SK-N-MC (cell line): ENCODE data around the gene SUPT5H.
A peak's percentile ranks its signal among the peaks of the same experiment; 100 is the strongest.

Experiments used
- DNase-seq: peaks from one replicate; pipeline ENCODE4 v3.0.0-alpha.2; 2011; ENCODE audit warnings: low read depth, low spot score
- H3K27ac ChIP-seq: fragments of 200-600 bp; sonication (generic); 2 replicates; pipeline ENCODE4 v1.5.1; 2016; ENCODE audit warnings: mixed run types
- H3K36me3 ChIP-seq: fragments of 200-600 bp; sonication (generic); 2 replicates; pipeline ENCODE4 v1.6.1; 2017; ENCODE audit warnings: antibody characterized with exemption, low read length, mixed read lengths; ENCODE audit not compliant: insufficient read depth
- H3K4me3 ChIP-seq: fragments of 200-600 bp; sonication (generic); 2 replicates; pipeline ENCODE4 v1.5.1; 2016
- H3K9ac ChIP-seq: fragments of 200-600 bp; sonication (generic); 2 replicates; pipeline ENCODE4 v1.8.0; 2017; ENCODE audit warnings: mixed run types, mixed read lengths; ENCODE audit not compliant: insufficient read length
- H3K9me3 ChIP-seq: fragments of 200-600 bp; sonication (generic); 2 replicates; pipeline ENCODE4 v1.6.1; 2017; ENCODE audit warnings: low read depth, mild to moderate bottlenecking, antibody characterized with exemption, low read length, moderate library complexity, mixed read lengths
- EZH2 ChIP-seq: fragments of 200-600 bp; sonication (generic); IDR thresholded peaks from one replicate; pipeline ENCODE4 v1.6.1; 2017; ENCODE audit warnings: antibody characterized with exemption
- FOXP2 ChIP-seq: optimal IDR thresholded peaks from 2 replicates; pipeline ENCODE3; 2011; ENCODE audit warnings: mild to moderate bottlenecking, moderate library complexity; ENCODE audit not compliant: insufficient read depth; ENCODE audit errors: extremely low read length, control extremely low read depth
- POLR2AphosphoS5 ChIP-seq: IDR thresholded peaks from 2 replicates; pipeline ENCODE4 v1.6.1; 2012; ENCODE audit warnings: mild to moderate bottlenecking, low read depth, low read length, borderline replicate concordance

Gene SUPT5H

GRCh38 chr19:39445196-39446111, at the start of gene SUPT5H:
Gene SUPT5H, plus strand, starts transcription at chr19:39445582. Its CDS starts 309 bp downstream, at chr19:39445891.
- H3K27ac ChIP-seq = peak within 1 kb of the TSS; percentile 89
- peak; percentile 79 for DNase-seq
- H3K9me3 ChIP-seq = no peaks in the 10 kb centered on the region
- peaks cover 16% of the 10 kb centered on the region for H3K36me3 ChIP-seq
- H3K9ac ChIP-seq = peak within 1 kb of the TSS; percentile 97
- peak within 1 kb of the TSS; percentile 95 for H3K4me3 ChIP-seq
- TF ChIP-seq EZH2 = no peak
- TF ChIP-seq FOXP2 = no peak
- peak; percentile 93 for TF ChIP-seq POLR2AphosphoS5

- Histone ChIP-seq H3K9ac (peak overlapping the region; percentile 60), H3K4me3 (peak overlapping the region; percentile 59; the same call in 1 of the 2 replicates), H3K9me3 (no peaks in the 10 kb centered on the region), H3K36me3 (peaks cover 10% of the 10 kb centered on the region; the same call in 1 of the 2 replicates), H3K27ac (peak overlapping the region; percentile 90)
- no peak; the same call in 1 of the 2 replicates for TF ChIP-seq POLR2AphosphoS5
- TF ChIP-seq FOXP2 = peak; percentile 38
- DNase-seq = no peak
Observed at GRCh38 chr19:39397360-39398296, 47.8 kb upstream of the SUPT5H start.

- H3K4me3 ChIP-seq = peak overlapping the region; percentile 59; the same call in 1 of the 2 replicates
- peak overlapping the region; percentile 90 for H3K27ac ChIP-seq
- TF ChIP-seq FOXP2 (no peak), EZH2 (no peak), POLR2AphosphoS5 (no peak)
- H3K9me3 ChIP-seq = no peaks in the 10 kb centered on the region
- peaks cover 10% of the 10 kb centered on the region; the same call in 1 of the 2 replicates for H3K36me3 ChIP-seq
- H3K9ac ChIP-seq = peak overlapping the region; percentile 60
- DNase-seq = no peak
Observed at GRCh38 chr19:39398297-39398864, 47.0 kb upstream of the SUPT5H start.

GRCh38 chr19:39399668-39400050, 45.7 kb upstream of the SUPT5H start:
- DNase-seq = no peak
- no peak overlapping the region for H3K9ac ChIP-seq
- H3K27ac ChIP-seq = no peak overlapping the region
- no peak for TF ChIP-seq EZH2
- peak; percentile 47; the same call in 1 of the 2 replicates for TF ChIP-seq POLR2AphosphoS5
- no peak for TF ChIP-seq FOXP2
- H3K9me3 ChIP-seq = no peaks in the 10 kb centered on the region
- no peak overlapping the region for H3K4me3 ChIP-seq
- peaks cover 5% of the 10 kb centered on the region; the same call in 1 of the 2 replicates for H3K36me3 ChIP-seq

- H3K9me3 ChIP-seq = no peaks in the 10 kb centered on the region
- no peak overlapping the region for H3K4me3 ChIP-seq
- peaks cover 3% of the 10 kb centered on the region; the same call in 1 of the 2 replicates for H3K36me3 ChIP-seq
- no peak overlapping the region for H3K9ac ChIP-seq
- peak overlapping the region; percentile 46; the same call in 1 of the 2 replicates for H3K27ac ChIP-seq
- no peak for DNase-seq
- TF ChIP-seq FOXP2 = no peak
- no peak for TF ChIP-seq POLR2AphosphoS5
- TF ChIP-seq EZH2 = no peak
Observed at GRCh38 chr19:39400061-39400460, 45.3 kb upstream of the SUPT5H start.

GRCh38 chr19:39401070-39401548, 44.3 kb upstream of the SUPT5H start:
- Histone ChIP-seq H3K27ac (peak overlapping the region; percentile 92), H3K9me3 (no peaks in the 10 kb centered on the region), H3K36me3 (no peaks in the 10 kb centered on the region), H3K4me3 (no peak overlapping the region), H3K9ac (no peak overlapping the region)
- TF ChIP-seq EZH2 (no peak), FOXP2 (no peak), POLR2AphosphoS5 (no peak)
- no peak for DNase-seq

GRCh38 chr19:39401549-39402345, 43.6 kb upstream of the SUPT5H start:
- DNase-seq = no peak
- TF ChIP-seq POLR2AphosphoS5 (no peak), FOXP2 (no peak), EZH2 (no peak)
- Histone ChIP-seq H3K36me3 (no peaks in the 10 kb centered on the region), H3K27ac (peak overlapping the region; percentile 92), H3K9me3 (no peaks in the 10 kb centered on the region), H3K4me3 (no peak overlapping the region), H3K9ac (no peak overlapping the region)
